GM23248 (cell line): Measurements from ENCODE around the gene EGFL7.

Experiments used
- EZH2 ChIP-seq: fragments of 200-600 bp; sonication (generic); IDR thresholded peaks from 2 replicates; pipeline ENCODE4 v1.6.1; 2018; ENCODE audit warnings: antibody characterized with exemption, mild to moderate bottlenecking; ENCODE audit not compliant: insufficient read depth, poor library complexity, severe bottlenecking
- EZH2phosphoT487 ChIP-seq: fragments of 200-600 bp; sonication (generic); IDR thresholded peaks from 2 replicates; pipeline ENCODE4 v1.6.1; 2018; ENCODE audit warnings: antibody characterized with exemption, moderate library complexity, mild to moderate bottlenecking, low read depth; ENCODE audit not compliant: insufficient read depth

DNA sequence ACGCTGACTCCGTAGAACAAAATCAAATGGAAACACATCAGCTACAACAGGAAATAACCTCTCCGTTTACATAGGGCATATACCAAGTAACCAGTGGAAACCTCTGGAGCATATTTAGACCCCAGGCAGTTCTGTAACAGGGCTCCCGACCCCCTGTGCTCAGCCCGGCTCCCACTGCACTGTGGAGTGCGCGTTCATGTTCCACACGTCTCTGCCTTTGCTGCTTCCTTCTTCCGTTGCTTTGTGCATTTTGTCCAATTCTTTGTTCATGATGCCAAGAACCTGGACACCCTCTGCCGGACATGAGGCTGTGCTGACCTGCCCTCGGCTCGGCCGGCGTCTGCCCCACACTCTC, 30.4 kb downstream of the EGFL7 start:
- TF ChIP-seq EZH2phosphoT487 (no peak), EZH2 (no peak)
